Amygdala (tissue), 56 donors: ENCODE data around the gene TAS2R39.

Experiments
- DNase-seq, 56 donors: peaks; one replicate each; lab custom pipeline; 2025; lab: John Stamatoyannopoulos, UW

The TAS2R39 gene

DNA sequence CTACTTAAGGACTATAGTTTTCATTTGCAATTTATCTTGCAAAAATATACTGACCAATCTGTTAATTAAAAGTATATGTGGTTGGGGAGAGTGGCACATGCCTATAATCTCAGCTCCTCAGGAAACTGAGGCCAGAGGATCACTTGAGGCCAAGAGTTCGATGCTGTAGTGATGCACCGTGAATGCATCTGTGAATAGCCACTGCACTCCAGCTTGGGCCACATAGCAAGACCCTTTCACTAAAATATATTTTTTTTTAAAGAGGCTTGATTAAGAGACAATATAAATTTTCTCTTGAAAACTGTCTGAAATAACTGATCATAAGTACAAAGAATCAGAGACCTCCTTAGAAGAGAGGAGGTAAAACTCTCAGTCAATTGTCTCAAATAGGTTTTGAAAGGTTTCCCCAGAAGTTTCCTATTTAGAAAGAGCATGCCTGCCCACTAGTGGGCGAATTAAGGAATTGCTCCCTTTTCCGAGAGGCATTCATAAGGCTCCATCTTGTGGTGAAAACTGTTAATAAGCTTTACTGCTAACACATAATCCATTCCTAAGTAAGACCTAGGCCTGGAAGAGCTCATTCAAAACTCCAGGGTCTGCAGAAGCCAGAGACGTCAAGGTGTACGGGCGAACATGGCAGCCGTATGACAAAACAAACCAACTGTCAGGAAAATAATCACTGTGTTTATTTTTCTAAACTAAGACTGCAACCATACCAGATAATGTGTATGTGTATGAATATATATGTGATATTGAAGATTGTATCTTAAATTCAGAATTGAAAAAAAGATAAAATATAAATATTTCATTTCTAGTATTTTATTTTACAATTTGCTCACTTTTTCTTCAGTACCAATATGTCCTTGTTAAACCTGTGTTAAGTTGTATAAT, 31.8 kb downstream of the TAS2R39 start:
- peak in 33 of 56 donors; percentile 2 to 80 (median 26) for DNase-seq

DNA sequence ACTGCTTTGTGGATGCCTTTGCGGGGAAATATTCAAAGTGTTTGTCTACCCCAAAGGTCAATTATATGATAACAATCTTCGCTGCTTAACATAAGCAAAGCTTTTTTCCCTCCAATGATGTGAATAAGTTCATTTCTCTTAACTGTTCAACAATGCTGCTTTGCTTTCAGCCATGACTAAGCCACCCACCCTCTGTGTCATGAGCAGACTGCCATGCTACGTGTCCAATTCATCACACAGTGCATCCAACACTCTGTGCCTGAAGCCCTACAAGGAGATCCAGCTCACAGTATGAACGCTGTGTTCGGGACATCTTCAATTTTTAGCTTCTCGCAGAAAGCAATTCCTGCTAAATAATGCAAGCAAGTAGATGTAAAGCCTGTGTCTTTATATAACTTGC, 32.9 kb downstream of the TAS2R39 start:
- peak in 8 of 56 donors; percentile 5 to 37 (median 6) for DNase-seq

- DNase-seq: no peak
These were observed 33.5 kb downstream of the TAS2R39 start for GRCh38 chr7:143216686-143217085.

DNA sequence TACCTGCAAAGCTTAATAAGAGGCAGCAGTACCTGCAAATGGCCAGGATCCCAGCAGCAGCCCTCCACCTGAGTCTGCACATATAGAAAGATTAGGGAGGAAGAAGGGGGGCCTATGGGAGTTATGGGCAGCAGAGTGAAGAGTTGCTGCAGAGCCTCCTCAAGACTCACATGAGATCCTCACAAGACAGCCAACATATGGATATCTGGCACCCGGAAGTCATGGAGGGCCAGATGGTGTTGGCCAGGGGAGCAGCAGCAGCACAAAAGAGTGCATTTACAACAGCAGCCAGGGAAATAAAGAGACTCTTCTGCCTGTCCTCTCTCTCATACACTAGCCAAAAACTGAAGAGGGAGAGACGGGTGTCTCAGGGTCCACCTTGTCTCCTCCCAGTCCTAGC, 34.6 kb downstream of the TAS2R39 start:
- DNase-seq: no peak

GRCh38 chr7:143221286-143221685, 38.1 kb downstream of the TAS2R39 start:
- no peak for DNase-seq

GRCh38 chr7:143221737-143222136, 38.5 kb downstream of the TAS2R39 start, which contains the start of gene TAS2R40:
Gene TAS2R40 (plus strand): TSS chr7:143222037. CDS start chr7:143222079, 42 bp downstream.
- DNase-seq: no peak

DNA sequence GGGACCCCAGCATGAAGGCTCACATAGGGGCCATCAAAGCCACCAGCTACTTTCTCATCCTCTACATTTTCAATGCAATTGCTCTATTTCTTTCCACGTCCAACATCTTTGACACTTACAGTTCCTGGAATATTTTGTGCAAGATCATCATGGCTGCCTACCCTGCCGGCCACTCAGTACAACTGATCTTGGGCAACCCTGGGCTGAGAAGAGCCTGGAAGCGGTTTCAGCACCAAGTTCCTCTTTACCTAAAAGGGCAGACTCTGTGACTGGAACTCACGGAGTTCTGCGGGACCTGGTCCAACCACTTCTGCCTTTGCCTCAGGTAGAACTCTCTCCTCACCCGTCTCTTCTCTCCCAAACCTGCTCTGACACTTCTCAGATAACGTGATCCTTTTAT, 39.6 kb downstream of the TAS2R39 start:
- peak in 2 of 56 donors; percentile 5 to 12 for DNase-seq

- DNase-seq: no peak
These were observed 40.6 kb downstream of the TAS2R39 start for GRCh38 chr7:143223784-143224183.

DNA sequence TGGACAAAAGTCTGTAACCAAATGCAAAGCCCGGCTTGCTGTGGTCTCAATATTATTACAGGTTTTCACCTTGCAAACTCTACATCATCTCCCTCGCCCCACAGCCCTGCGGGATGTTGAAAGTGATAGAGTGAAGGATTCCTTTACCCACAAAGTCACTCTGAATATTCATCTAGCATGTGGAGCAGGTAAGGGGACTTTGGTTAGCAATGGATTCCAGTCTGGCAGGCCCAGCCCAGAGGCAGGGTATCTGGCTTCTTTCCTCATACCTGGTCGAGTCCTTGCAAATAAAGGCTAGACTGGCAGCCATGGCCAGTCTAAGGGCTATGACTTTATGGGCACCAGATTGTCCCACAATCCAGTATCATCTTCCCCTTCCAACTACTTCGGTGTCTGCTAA, 41.8 kb downstream of the TAS2R39 start:
- DNase-seq: no peak

GRCh38 chr7:143227806-143228205, 44.6 kb downstream of the TAS2R39 start:
- DNase-seq: no peak

- DNase-seq: peak in 5 of 56 donors; percentile 7 to 28 (median 15)
These were observed 46.0 kb downstream of the TAS2R39 start for GRCh38 chr7:143229054-143229790.

DNA sequence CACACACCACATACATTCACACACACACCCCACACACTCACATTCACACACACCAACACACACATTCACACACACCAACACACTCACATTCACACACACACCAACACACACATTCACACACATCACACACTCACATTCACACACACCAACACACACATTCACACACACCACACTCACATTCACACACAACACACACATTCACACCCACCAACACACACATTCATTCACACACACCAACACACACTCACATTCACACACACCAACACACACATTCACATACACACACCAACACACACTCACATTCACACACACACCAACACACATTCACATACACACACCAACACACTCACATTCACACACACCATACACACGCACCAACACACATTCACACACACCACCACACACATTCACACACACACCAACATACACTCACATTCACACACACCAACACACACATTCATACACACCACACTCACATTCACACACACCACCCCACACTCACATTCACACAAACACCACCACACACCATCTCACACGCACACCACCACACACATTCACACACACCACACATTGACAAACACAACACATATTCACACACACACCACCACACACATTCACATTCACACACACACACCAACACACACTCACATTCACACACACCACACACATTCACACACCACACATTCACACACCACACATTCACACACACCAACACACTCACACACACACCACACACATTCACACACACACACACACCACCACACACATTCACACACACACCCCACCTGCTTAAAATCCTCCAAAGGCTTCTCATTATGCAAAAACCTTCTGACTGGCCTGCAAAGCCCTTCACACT, 47.6 kb downstream of the TAS2R39 start:
- DNase-seq: no peak
